ENCODE measurements around the gene RGS5. TPM values are rescaled to one million over a fixed set of nuclear protein-coding genes. Genes with fewer than 3 reads are reported as not detected.
A peak's percentile ranks its signal among the peaks of the same experiment; 100 is the strongest.

Gene RGS5
- total and polyA plus RNA-seq, 8 donors, result 48.5 to 141 (median 104) TPM

DNA sequence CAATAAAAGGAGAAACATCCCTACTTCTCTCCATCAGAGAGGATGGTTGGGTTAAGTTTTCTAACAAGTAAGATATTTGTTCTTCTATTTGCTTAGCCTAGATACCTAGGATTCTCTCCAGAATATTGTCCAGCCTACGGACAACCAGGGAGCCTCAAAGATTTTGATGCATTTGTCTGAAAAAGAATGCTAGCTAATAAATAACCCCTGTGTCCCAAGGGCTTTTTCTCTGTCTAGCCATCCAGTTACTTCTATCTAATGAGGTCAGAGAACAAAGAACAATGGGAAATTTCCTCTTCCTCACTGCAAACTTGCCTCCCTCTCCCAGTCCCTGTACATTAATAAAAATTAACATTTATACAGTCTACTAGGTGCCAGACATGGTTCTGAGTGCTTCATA, 810 bp downstream of the RGS5 start:
- Histone ChIP-seq H3K27ac (no peak overlapping the region), H3K4me1 (no peaks in the 10 kb centered on the region), H3K36me3 (no peaks in the 10 kb centered on the region), H3K4me3 (peak overlapping the region in 1 of 2 donors; percentile 2), H3K27me3 (no peaks in the 10 kb centered on the region), H3K9me3 (no peaks in the 10 kb centered on the region)
- intact Hi-C loops (cut with DNase I), result no loop called here
- ATAC-seq (no peak), DNase-seq (no peak)
- TF ChIP-seq, protein P1, sequence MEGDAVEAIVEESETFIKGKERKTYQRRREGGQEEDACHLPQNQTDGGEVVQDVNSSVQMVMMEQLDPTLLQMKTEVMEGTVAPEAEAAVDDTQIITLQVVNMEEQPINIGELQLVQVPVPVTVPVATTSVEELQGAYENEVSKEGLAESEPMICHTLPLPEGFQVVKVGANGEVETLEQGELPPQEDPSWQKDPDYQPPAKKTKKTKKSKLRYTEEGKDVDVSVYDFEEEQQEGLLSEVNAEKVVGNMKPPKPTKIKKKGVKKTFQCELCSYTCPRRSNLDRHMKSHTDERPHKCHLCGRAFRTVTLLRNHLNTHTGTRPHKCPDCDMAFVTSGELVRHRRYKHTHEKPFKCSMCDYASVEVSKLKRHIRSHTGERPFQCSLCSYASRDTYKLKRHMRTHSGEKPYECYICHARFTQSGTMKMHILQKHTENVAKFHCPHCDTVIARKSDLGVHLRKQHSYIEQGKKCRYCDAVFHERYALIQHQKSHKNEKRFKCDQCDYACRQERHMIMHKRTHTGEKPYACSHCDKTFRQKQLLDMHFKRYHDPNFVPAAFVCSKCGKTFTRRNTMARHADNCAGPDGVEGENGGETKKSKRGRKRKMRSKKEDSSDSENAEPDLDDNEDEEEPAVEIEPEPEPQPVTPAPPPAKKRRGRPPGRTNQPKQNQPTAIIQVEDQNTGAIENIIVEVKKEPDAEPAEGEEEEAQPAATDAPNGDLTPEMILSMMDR (IDR thresholded peaks at IDR 0.05), result no peak

- no peak for ATAC-seq
Observed at GRCh38 chr1:163197022-163197421, 5.7 kb downstream of the RGS5 start.

DNA sequence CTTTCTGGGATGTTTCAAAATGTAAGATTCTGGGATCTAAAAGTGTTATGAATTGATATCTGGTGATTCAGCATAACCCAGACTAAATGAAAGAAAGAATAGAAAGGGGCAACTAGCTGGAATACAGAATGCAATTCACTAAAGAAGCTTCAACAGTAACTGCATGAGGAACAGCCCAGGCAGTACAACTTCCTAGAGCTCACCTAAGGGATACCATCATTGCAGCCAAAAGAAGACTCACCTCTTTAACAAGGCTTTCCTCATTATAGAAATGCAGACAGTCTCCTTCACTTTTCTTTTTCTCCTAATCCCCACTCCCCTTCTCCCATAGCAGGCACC, 6.3 kb downstream of the RGS5 start:
- no peaks in the 10 kb centered on the region for H3K27me3 ChIP-seq
- intact Hi-C loops (cut with DNase I), result no loop called here
- peak overlapping the region in 1 of 2 donors; percentile 31 for H3K27ac ChIP-seq
- H3K36me3 ChIP-seq, result no peaks in the 10 kb centered on the region
- no peak for DNase-seq
- no peaks in the 10 kb centered on the region for H3K9me3 ChIP-seq
- TF ChIP-seq, protein P1 (IDR thresholded peaks at IDR 0.05), result no peak
- H3K4me1 ChIP-seq, result no peaks in the 10 kb centered on the region
- ATAC-seq, result peak; percentile 33
- no peak overlapping the region for H3K4me3 ChIP-seq

More at GRCh38 chr1:163197022-163197421, 5.7 kb downstream of the RGS5 start:
- intact Hi-C loops (cut with DNase I), result no loop called here
- no peaks in the 10 kb centered on the region for H3K9me3 ChIP-seq
- H3K27ac ChIP-seq, result peak overlapping the region in 1 of 2 donors; percentile 31
- no peaks in the 10 kb centered on the region for H3K4me1 ChIP-seq
- H3K36me3 ChIP-seq, result no peaks in the 10 kb centered on the region
- TF ChIP-seq, protein P1 (IDR thresholded peaks at IDR 0.05), result no peak
- no peaks in the 10 kb centered on the region for H3K27me3 ChIP-seq
- DNase-seq, result no peak
- no peak overlapping the region for H3K4me3 ChIP-seq

GRCh38 chr1:163195728-163196448, 6.8 kb downstream of the RGS5 start:
- TF ChIP-seq, protein P1 (IDR thresholded peaks at IDR 0.05), result no peak
- ATAC-seq (peak; percentile 48), DNase-seq (no peak)
- no peaks in the 10 kb centered on the region for H3K36me3 ChIP-seq
- H3K4me3 ChIP-seq, result no peak overlapping the region
- no peak overlapping the region for H3K27ac ChIP-seq
- no peaks in the 10 kb centered on the region for H3K4me1 ChIP-seq
- H3K27me3 ChIP-seq, result no peaks in the 10 kb centered on the region
- no peaks in the 10 kb centered on the region for H3K9me3 ChIP-seq
- intact Hi-C loops (cut with DNase I), result no loop called here

GRCh38 chr1:163191301-163191700, 11.4 kb downstream of the RGS5 start:
- Histone ChIP-seq H3K4me1 (no peaks in the 10 kb centered on the region), H3K9me3 (no peaks in the 10 kb centered on the region), H3K4me3 (no peak overlapping the region), H3K36me3 (no peaks in the 10 kb centered on the region), H3K27me3 (no peaks in the 10 kb centered on the region), H3K27ac (no peak overlapping the region)
- no peak for ATAC-seq
- no peak for DNase-seq
- TF ChIP-seq, protein P1 (IDR thresholded peaks at IDR 0.05), result no peak
- intact Hi-C loops (cut with DNase I), result no loop called here

Measured in left lung (tissue), 10 donors.